ENCODE data around the gene FBXL12.

- TF ChIP-seq OVOL3 (tag by site-specific recombination; IDR thresholded peaks at IDR 0.05): no peak
- TF ChIP-seq KLF1 (tag by site-specific recombination; IDR thresholded peaks at IDR 0.05): no peak
- TF ChIP-seq SCRT2 (tag by site-specific recombination; IDR thresholded peaks at IDR 0.05): no peak
- TF ChIP-seq CTCF (tag by site-specific recombination; IDR thresholded peaks at IDR 0.05): no peak
- no peak for TF ChIP-seq KLF10 (tag by site-specific recombination; IDR thresholded peaks at IDR 0.05)
- no peak for TF ChIP-seq ZNF837 (tag by site-specific recombination; IDR thresholded peaks at IDR 0.05)
- TF ChIP-seq ZBTB7A (tag by site-specific recombination; IDR thresholded peaks at IDR 0.05; ENCODE audit: low read depth): no peak
- TF ChIP-seq ZNF704 (tag by site-specific recombination; IDR thresholded peaks at IDR 0.05): no peak
- no peak for TF ChIP-seq ZNF274 (IDR thresholded peaks at IDR 0.05; ENCODE audit: low read length)
- no peak for TF ChIP-seq ZNF274 (tag by site-specific recombination; IDR thresholded peaks at IDR 0.05; ENCODE audit: borderline replicate concordance)
- no peak for TF ChIP-seq ZNF398 (tag by site-specific recombination; IDR thresholded peaks at IDR 0.05)
- TF ChIP-seq ZNF664 (tag by site-specific recombination; IDR thresholded peaks at IDR 0.05): no peak
- no peak for TF ChIP-seq ZNF692 (tag by site-specific recombination; IDR thresholded peaks at IDR 0.05)
- no peak for TF ChIP-seq ZNF549 (tag by site-specific recombination; IDR thresholded peaks at IDR 0.05)
These were observed 37.7 kb upstream of the FBXL12 start for GRCh38 chr19:9856609-9857008.
